Measurements from ENCODE around the gene GPSM1.
"Not testable (repeated sequence)": the region's sequence is repeated elsewhere in the genome, so short reads cannot be mapped to it uniquely, and the experiment has no call there.

Gene GPSM1

DNA sequence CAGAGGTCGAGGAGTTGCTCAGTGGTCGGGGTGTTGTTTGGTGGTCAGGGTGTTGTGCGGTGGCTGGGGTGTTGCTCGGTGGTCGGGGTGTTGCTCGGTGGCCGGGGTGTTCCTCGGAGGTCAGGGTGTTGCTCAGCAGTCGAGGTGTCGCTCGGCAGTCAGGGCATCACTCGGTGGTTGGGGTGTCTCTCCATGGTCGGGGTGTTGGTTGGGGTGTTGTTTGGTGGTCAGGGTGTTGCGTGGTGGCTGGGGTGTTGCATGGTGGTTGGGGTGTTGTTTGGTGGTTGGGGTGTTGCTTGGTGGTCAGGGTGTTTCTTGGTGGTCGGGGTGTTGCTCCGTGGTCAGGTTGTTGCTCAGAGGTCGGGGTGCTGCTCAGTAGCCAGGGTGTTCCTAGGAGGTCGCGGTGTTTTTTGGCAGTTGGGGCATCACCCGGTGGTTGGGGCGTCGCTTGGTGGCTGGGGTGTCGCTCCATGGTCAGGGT, 11.0 kb upstream of the GPSM1 start:
- no peak for TF ChIP-seq POLR2AphosphoS5 (IDR thresholded peaks at IDR 0.05; ENCODE audit: borderline replicate concordance, low read depth, low read length)
- TF ChIP-seq EZH2 (IDR thresholded peaks at IDR 0.05): no peak
- TF ChIP-seq FOXP2 (optimal IDR thresholded peaks at IDR 0.05; ENCODE audit: control extremely low read depth, extremely low read length, insufficient read depth): no peak
- DNase-seq (ENCODE audit: low read depth, low spot score): no peak
- H3K9ac ChIP-seq (ENCODE audit: insufficient read length): no peak overlapping the region
- no peak overlapping the region for H3K27ac ChIP-seq
- no peak overlapping the region for H3K4me3 ChIP-seq
- H3K9me3 ChIP-seq (ENCODE audit: low read depth, low read length): no peaks in the 10 kb centered on the region
- H3K36me3 ChIP-seq (ENCODE audit: insufficient read depth, low read length): no peaks in the 10 kb centered on the region

DNA sequence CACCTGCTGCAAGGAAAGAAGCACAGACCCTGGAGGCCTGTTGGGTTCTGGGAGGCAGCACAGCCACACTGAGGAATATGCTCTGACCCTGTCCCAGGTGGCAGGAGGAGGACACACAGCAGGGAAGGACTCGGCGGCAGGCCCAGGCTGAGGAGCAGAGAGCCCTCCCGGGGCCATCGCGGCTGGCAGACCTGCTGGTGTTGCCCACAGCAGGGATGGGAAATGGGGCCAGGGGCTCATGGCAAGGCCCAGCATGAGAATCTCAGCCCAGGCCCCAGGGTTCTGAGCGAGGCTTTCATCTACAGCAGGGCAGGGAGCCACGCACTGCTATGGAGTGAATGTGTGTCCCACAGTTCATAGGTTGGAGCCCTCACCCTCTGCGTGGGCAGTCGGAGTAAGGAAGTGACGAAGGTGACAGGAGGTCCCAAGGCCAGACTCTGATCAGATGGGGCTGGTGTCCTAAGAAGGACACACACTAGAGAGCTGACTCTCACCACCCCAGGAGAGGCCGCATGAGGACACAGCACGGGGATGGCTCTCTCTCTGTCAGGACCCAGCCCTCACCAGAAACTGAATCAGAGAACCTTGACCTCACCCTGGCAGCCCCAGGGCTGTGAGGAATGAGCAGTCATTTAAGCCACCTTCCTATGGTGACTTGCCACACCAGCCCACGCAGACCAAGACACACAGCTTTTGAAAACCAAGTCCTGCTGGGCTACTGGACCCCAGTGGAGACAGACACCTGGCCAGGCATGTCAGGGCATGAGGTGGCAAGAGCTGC, 10.3 kb upstream of the GPSM1 start:
- TF ChIP-seq FOXP2 (optimal IDR thresholded peaks at IDR 0.05; ENCODE audit: control extremely low read depth, extremely low read length, insufficient read depth): no peak
- no peak for TF ChIP-seq EZH2 (IDR thresholded peaks at IDR 0.05)
- TF ChIP-seq POLR2AphosphoS5 (IDR thresholded peaks at IDR 0.05; ENCODE audit: borderline replicate concordance, low read depth, low read length): no peak
- no peaks in the 10 kb centered on the region for H3K9me3 ChIP-seq (ENCODE audit: low read depth, low read length)
- no peaks in the 10 kb centered on the region for H3K36me3 ChIP-seq (ENCODE audit: insufficient read depth, low read length)
- H3K9ac ChIP-seq (ENCODE audit: insufficient read length): no peak overlapping the region
- no peak overlapping the region for H3K4me3 ChIP-seq
- no peak for DNase-seq (ENCODE audit: low read depth, low spot score)
- no peak overlapping the region for H3K27ac ChIP-seq

DNA sequence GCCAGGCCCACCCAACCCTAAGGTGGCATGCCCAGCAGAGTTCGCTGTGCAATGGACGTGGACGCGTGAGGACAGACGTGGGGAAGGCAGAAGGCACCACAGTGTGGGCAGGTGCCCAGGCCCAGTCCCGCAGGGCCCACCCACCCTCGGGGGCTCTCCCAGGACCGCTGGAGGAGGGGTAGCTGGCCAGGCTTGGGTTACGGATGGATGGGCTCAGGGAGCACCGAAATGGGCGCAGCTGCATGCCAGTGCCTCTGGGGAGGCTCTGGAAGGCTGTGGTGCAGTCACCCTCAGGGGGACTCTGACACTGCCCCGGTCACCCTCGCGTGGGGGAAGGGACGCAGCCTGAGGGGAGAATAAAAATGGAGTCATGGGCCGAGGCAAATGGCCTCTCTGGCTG, 9.6 kb upstream of the GPSM1 start:
- Histone ChIP-seq H3K4me3 (no peak overlapping the region), H3K36me3 (ENCODE audit: insufficient read depth, low read length) (no peaks in the 10 kb centered on the region), H3K9ac (ENCODE audit: insufficient read length) (no peak overlapping the region), H3K27ac (no peak overlapping the region), H3K9me3 (ENCODE audit: low read depth, low read length) (no peaks in the 10 kb centered on the region)
- no peak for TF ChIP-seq EZH2 (IDR thresholded peaks at IDR 0.05)
- no peak for TF ChIP-seq FOXP2 (optimal IDR thresholded peaks at IDR 0.05; ENCODE audit: control extremely low read depth, extremely low read length, insufficient read depth)
- no peak for TF ChIP-seq POLR2AphosphoS5 (IDR thresholded peaks at IDR 0.05; ENCODE audit: borderline replicate concordance, low read depth, low read length)
- no peak for DNase-seq (ENCODE audit: low read depth, low spot score)

DNA sequence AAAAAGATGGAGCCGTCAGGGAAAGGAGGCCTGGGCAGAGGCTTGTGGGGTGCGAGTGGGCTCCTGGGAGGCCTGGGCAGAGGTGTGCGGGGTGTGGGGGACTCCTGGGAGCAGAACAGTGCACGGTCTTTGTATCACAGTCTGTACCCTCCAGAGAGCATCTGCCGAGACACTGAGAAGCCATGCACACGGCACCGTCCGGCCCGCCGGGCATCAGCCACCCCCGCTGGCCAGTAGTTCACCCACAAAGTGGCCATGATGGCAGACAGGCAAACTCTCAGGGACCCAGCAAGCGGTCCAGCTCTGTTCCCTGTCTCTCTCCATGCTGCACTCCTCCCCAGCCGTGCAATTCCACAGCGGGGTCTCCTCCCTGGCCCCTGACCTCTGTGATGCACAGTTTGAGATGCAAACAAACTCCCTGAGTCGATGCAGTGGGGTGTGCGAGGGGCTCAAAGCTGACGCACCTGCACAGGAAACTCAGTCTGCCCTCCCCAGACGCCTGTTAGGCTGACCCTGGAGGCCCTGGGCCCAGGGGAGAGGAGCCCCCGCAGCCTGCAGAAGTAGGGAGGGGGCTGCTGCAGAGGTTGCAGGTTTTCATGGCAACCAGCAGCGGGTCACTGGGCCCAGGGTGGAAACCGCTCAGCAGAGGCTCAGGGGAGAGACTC, 9.1 kb upstream of the GPSM1 start:
- no peak for DNase-seq (ENCODE audit: low read depth, low spot score)
- H3K9ac ChIP-seq (ENCODE audit: insufficient read length): no peak overlapping the region
- no peak for TF ChIP-seq FOXP2 (optimal IDR thresholded peaks at IDR 0.05; ENCODE audit: control extremely low read depth, extremely low read length, insufficient read depth)
- no peak for TF ChIP-seq POLR2AphosphoS5 (IDR thresholded peaks at IDR 0.05; ENCODE audit: borderline replicate concordance, low read depth, low read length)
- no peak for TF ChIP-seq EZH2 (IDR thresholded peaks at IDR 0.05)
- no peaks in the 10 kb centered on the region for H3K9me3 ChIP-seq (ENCODE audit: low read depth, low read length)
- no peak overlapping the region for H3K27ac ChIP-seq
- no peak overlapping the region for H3K4me3 ChIP-seq
- H3K36me3 ChIP-seq (ENCODE audit: insufficient read depth, low read length): no peaks in the 10 kb centered on the region

DNA sequence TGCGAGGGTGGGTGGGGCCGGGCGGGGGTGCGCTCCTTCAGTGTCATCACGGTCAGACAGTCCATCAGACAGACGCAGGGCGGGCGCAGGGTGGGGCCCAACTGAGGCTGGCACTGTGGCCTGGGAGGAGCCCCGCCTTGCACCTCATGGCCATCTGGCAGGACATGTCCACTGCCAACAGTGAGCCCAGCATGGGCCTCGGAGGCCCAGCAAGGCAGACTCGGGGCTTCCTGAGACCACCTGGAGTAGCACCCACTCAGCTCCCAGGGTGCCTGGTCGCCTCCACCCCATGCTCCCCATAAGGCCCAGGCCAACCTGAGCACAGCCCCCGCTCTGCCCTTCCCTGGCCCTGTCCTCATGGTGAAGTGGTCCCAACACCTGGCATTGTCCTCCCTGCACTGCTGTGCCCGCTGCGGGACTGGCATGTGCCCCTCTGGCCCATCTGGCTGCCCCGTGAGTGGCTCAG, 8.5 kb upstream of the GPSM1 start:
- Histone ChIP-seq H3K9me3 (ENCODE audit: low read depth, low read length) (no peaks in the 10 kb centered on the region), H3K9ac (ENCODE audit: insufficient read length) (no peak overlapping the region), H3K36me3 (ENCODE audit: insufficient read depth, low read length) (no peaks in the 10 kb centered on the region), H3K4me3 (no peak overlapping the region), H3K27ac (no peak overlapping the region)
- no peak for DNase-seq (ENCODE audit: low read depth, low spot score)
- TF ChIP-seq FOXP2 (optimal IDR thresholded peaks at IDR 0.05; ENCODE audit: control extremely low read depth, extremely low read length, insufficient read depth) (no peak), EZH2 (IDR thresholded peaks at IDR 0.05) (no peak), POLR2AphosphoS5 (IDR thresholded peaks at IDR 0.05; ENCODE audit: borderline replicate concordance, low read depth, low read length) (no peak)

DNA sequence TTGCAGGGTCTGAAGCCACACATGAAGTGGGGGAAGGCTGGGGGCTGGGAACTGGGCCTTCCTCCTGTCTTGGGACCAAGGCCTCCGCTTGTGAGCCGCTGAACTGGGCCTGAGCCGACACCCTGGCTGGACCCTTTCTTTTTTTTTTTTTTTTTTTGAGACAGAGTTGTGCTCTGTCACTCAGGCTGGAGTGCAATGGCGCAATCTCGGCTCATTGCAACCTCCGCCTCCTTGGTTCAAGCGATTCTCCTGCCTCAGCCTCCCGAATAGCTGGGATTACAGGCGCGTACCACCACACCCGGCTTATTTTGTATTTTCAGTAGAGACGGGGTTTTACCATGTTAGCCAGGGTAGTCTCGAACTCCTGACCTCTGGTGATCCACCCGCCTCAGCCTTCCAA, 8.1 kb upstream of the GPSM1 start:
- not testable (repeated sequence) for DNase-seq (ENCODE audit: low read depth, low spot score); H3K9ac ChIP-seq (ENCODE audit: insufficient read length); H3K27ac ChIP-seq

DNA sequence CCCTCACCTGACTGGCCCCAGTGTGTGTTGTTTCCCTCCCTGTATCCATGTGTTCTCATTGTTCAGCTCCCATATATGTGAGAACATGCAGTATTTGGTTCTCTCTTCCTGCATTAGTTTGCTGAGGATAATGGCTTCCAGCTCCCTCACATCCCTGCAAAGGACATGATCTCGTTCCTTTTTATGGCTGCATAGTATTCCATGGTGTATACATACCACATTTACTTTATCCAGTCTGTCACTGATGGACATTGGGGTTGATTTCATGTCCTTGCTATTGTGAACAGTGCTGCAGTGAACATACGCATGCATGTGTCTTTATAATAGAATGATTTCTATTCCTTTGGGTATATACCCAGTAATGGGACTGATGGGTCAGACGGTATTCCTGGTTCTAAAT, 7.4 kb upstream of the GPSM1 start:
- not testable (repeated sequence) for H3K4me3 ChIP-seq; H3K9me3 ChIP-seq (ENCODE audit: low read depth, low read length); H3K27ac ChIP-seq

More for the DNA sequence above, 8.1 kb upstream of the GPSM1 start:
- not testable (repeated sequence) for H3K36me3 ChIP-seq (ENCODE audit: insufficient read depth, low read length); H3K9me3 ChIP-seq (ENCODE audit: low read depth, low read length); H3K4me3 ChIP-seq

DNA sequence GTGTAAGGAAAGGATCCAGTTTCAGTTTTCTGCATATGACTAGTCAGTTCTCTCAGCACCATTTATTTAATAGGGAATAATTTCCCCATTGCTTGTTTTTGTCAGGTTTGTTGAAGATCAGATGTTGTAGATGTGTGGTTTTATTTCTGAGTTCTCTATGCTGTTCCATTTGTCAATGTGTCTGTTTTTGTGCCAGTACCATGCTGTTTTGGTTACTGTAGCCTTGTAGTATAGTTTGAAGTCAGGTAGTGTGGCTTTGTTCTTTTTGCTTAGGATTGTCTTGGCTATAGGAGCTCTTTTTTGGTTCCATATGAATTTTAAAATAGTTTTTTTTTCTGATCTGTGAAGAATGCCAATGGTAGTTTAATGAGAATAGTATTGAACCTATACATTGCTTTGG, 6.4 kb upstream of the GPSM1 start:
- not testable (repeated sequence) for H3K9ac ChIP-seq (ENCODE audit: insufficient read length); H3K27ac ChIP-seq; H3K9me3 ChIP-seq (ENCODE audit: low read depth, low read length); H3K4me3 ChIP-seq; H3K36me3 ChIP-seq (ENCODE audit: insufficient read depth, low read length); DNase-seq (ENCODE audit: low read depth, low spot score)

More for the DNA sequence above, 7.4 kb upstream of the GPSM1 start:
- DNase-seq (ENCODE audit: low read depth, low spot score); H3K9ac ChIP-seq (ENCODE audit: insufficient read length); H3K36me3 ChIP-seq (ENCODE audit: insufficient read depth, low read length): not testable (repeated sequence)

DNA sequence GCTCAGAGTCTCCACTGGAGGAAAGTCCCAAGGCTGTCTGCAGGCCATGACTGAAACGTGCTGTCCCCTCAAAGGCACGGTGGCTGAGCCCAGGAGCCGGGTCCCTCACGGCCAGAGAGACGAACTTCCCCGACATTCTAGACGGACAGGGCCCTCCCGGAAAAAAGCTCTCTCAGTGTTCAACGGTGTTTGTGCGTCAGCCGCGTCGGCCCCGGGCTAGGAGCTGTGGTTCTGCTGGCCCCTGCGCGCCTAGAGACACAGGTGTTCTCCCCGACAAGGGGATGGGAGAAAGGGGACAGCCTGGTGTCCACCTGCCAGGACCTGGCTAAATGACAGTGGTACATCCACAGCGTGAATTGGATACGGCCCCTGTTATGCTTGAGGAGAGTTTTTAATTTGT, 5.8 kb upstream of the GPSM1 start:
- no peaks in the 10 kb centered on the region for H3K9me3 ChIP-seq (ENCODE audit: low read depth, low read length)
- H3K4me3 ChIP-seq: no peak overlapping the region
- DNase-seq (ENCODE audit: low read depth, low spot score): no peak
- no peak for TF ChIP-seq FOXP2 (optimal IDR thresholded peaks at IDR 0.05; ENCODE audit: control extremely low read depth, extremely low read length, insufficient read depth)
- no peak for TF ChIP-seq EZH2 (IDR thresholded peaks at IDR 0.05)
- no peak for TF ChIP-seq POLR2AphosphoS5 (IDR thresholded peaks at IDR 0.05; ENCODE audit: borderline replicate concordance, low read depth, low read length)
- H3K9ac ChIP-seq (ENCODE audit: insufficient read length): no peak overlapping the region
- H3K27ac ChIP-seq: no peak overlapping the region
- H3K36me3 ChIP-seq (ENCODE audit: insufficient read depth, low read length): no peaks in the 10 kb centered on the region
